Measurements from ENCODE around the gene CYREN.

Gene CYREN

DNA sequence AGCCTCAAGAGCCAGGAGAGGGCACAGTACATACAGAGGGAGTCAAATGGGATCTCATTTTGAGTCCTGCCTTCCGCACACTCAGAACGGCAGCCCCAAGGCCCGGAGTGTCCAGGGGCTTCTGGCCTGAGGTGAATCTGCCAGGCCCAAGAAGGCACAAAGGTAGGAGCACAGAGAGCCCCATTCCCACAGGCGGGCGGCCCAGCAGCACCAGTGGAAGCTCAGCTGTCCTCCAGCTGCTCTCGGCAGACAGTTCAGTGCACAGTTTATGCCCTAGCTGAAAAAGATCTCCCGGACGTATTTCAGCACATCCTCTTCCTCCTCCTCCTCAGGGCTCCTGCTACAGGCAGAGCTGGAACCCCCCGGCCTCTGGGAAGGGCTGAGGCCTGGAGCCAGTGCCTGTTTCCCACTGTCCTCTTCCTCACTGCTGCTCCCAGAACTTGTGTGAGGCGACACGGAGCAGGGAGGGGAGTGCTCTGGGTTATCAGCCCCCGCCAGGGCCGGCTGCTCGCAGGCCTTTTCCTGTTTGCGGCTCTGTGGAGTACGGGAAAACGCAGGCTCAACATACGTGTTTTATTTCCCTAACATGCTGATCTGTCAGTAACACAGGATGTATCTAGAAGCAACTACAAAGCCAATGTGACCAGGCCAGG is 4.0 kb downstream of the CYREN start:
- peaks cover 22% of the 10 kb centered on the region for H3K4me1 ChIP-seq (ENCODE audit: insufficient read depth, low read length, poor library complexity, severe bottlenecking)
- H3K4me2 ChIP-seq (ENCODE audit: low read depth, low read length, poor library complexity, severe bottlenecking) = peak overlapping the region; percentile 62
- TF ChIP-seq, protein P1, sequence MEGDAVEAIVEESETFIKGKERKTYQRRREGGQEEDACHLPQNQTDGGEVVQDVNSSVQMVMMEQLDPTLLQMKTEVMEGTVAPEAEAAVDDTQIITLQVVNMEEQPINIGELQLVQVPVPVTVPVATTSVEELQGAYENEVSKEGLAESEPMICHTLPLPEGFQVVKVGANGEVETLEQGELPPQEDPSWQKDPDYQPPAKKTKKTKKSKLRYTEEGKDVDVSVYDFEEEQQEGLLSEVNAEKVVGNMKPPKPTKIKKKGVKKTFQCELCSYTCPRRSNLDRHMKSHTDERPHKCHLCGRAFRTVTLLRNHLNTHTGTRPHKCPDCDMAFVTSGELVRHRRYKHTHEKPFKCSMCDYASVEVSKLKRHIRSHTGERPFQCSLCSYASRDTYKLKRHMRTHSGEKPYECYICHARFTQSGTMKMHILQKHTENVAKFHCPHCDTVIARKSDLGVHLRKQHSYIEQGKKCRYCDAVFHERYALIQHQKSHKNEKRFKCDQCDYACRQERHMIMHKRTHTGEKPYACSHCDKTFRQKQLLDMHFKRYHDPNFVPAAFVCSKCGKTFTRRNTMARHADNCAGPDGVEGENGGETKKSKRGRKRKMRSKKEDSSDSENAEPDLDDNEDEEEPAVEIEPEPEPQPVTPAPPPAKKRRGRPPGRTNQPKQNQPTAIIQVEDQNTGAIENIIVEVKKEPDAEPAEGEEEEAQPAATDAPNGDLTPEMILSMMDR (conservative IDR thresholded peaks at IDR 0.05; ENCODE audit: low read length) = no peak
- no peak for TF ChIP-seq EZH2phosphoT487 (IDR thresholded peaks at IDR 0.05; ENCODE audit: borderline replicate concordance)
- H4K20me1 ChIP-seq (ENCODE audit: insufficient read depth, low read length, poor library complexity, severe bottlenecking) = peaks cover 40% of the 10 kb centered on the region
- H3K36me3 ChIP-seq (ENCODE audit: insufficient read depth, low read length) = peaks cover 22% of the 10 kb centered on the region; the same call in 1 of the 2 replicates
- H2AFZ ChIP-seq (ENCODE audit: low read length) = no peak overlapping the region
- H3K9me2 ChIP-seq (replicated peaks; ENCODE audit: low read depth, low read length) = no peaks in the 10 kb centered on the region
- no peak overlapping the region for H3K4me3 ChIP-seq (ENCODE audit: low read length, poor library complexity, severe bottlenecking)
- peaks cover 35% of the 10 kb centered on the region for H3K79me2 ChIP-seq (ENCODE audit: insufficient read depth, low read length)
- H3K9ac ChIP-seq (ENCODE audit: low read depth, low read length, poor library complexity, severe bottlenecking) = no peak overlapping the region
- H3K9me3 ChIP-seq (ENCODE audit: insufficient read depth, low read depth, low read length) = peaks cover 4% of the 10 kb centered on the region; the same call in 1 of the 2 replicates
- H3F3A ChIP-seq (ENCODE audit: low read depth) = no peaks in the 10 kb centered on the region
- no peaks in the 10 kb centered on the region for H3K27me3 ChIP-seq (ENCODE audit: insufficient read depth, low read length, poor library complexity, severe bottlenecking)

DNA sequence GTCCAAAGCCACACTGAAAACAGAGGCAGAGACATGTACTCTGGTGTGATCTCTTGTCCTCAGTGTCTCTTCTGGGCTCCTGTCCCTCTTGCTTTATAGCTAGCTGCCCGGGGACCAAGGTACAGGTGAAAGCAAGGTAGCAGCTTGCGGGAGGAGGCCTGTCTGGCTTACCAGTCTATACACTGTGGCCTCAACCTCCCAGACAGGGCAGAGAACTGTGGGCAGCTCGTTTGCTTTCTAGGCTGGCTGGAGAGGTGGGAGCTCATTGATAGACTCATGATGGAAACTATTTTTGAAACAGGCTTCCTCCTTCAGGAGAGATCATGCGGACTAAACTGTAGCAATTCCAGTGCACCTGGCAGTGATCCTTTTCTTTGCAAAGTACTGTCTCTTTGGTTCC is 4.6 kb downstream of the CYREN start:
- Histone ChIP-seq H3K36me3 (ENCODE audit: insufficient read depth, low read length) (peaks cover 22% of the 10 kb centered on the region; the same call in 1 of the 2 replicates), H3K4me2 (ENCODE audit: low read depth, low read length, poor library complexity, severe bottlenecking) (no peak overlapping the region), H4K20me1 (ENCODE audit: insufficient read depth, low read length, poor library complexity, severe bottlenecking) (peaks cover 40% of the 10 kb centered on the region), H3K4me1 (ENCODE audit: insufficient read depth, low read length, poor library complexity, severe bottlenecking) (peaks cover 22% of the 10 kb centered on the region), H3K9me2 (replicated peaks; ENCODE audit: low read depth, low read length) (no peaks in the 10 kb centered on the region), H3F3A (ENCODE audit: low read depth) (no peaks in the 10 kb centered on the region), H3K4me3 (ENCODE audit: low read length, poor library complexity, severe bottlenecking) (no peak overlapping the region), H3K79me2 (ENCODE audit: insufficient read depth, low read length) (peaks cover 35% of the 10 kb centered on the region), H3K27me3 (ENCODE audit: insufficient read depth, low read length, poor library complexity, severe bottlenecking) (no peaks in the 10 kb centered on the region), H2AFZ (ENCODE audit: low read length) (no peak overlapping the region), H3K9ac (ENCODE audit: low read depth, low read length, poor library complexity, severe bottlenecking) (no peak overlapping the region), H3K9me3 (ENCODE audit: insufficient read depth, low read depth, low read length) (peaks cover 4% of the 10 kb centered on the region; the same call in 1 of the 2 replicates)
- TF ChIP-seq, protein P1 (conservative IDR thresholded peaks at IDR 0.05; ENCODE audit: low read length) = no peak
- no peak for TF ChIP-seq EZH2phosphoT487 (IDR thresholded peaks at IDR 0.05; ENCODE audit: borderline replicate concordance)

DNA sequence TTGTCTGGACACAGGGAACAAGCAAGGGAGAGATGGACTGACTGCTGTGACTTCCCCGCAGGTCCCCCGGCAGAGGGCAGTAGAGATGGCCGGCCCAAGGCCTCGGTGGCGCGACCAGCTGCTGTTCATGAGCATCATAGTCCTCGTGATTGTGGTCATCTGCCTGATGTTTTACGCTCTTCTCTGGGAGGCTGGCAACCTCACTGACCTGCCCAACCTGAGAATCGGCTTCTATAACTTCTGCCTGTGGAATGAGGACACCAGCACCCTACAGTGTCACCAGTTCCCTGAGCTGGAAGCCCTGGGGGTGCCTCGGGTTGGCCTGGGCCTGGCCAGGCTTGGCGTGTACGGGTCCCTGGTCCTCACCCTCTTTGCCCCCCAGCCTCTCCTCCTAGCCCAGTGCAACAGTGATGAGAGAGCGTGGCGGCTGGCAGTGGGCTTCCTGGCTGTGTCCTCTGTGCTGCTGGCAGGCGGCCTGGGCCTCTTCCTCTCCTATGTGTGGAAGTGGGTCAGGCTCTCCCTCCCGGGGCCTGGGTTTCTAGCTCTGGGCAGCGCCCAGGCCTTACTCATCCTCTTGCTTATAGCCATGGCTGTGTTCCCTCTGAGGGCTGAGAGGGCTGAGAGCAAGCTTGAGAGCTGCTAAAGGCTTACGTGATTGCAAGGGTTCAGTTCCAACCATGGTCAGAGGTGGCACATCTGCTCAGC is 6.0 kb downstream of the CYREN start:
- peaks cover 26% of the 10 kb centered on the region for H3K79me2 ChIP-seq (ENCODE audit: insufficient read depth, low read length)
- peaks cover 40% of the 10 kb centered on the region for H4K20me1 ChIP-seq (ENCODE audit: insufficient read depth, low read length, poor library complexity, severe bottlenecking)
- H3K27me3 ChIP-seq (ENCODE audit: insufficient read depth, low read length, poor library complexity, severe bottlenecking) = no peaks in the 10 kb centered on the region
- H3K9me3 ChIP-seq (ENCODE audit: insufficient read depth, low read depth, low read length) = peaks cover 4% of the 10 kb centered on the region; the same call in 1 of the 2 replicates
- H3K4me1 ChIP-seq (ENCODE audit: insufficient read depth, low read length, poor library complexity, severe bottlenecking) = peaks cover 32% of the 10 kb centered on the region
- no peaks in the 10 kb centered on the region for H3K9me2 ChIP-seq (replicated peaks; ENCODE audit: low read depth, low read length)
- no peak overlapping the region for H3K9ac ChIP-seq (ENCODE audit: low read depth, low read length, poor library complexity, severe bottlenecking)
- H3K4me3 ChIP-seq (ENCODE audit: low read length, poor library complexity, severe bottlenecking) = no peak overlapping the region
- H2AFZ ChIP-seq (ENCODE audit: low read length) = no peak overlapping the region
- peaks cover 22% of the 10 kb centered on the region; the same call in 1 of the 2 replicates for H3K36me3 ChIP-seq (ENCODE audit: insufficient read depth, low read length)
- TF ChIP-seq, protein P1 (conservative IDR thresholded peaks at IDR 0.05; ENCODE audit: low read length) = no peak
- no peak for TF ChIP-seq EZH2phosphoT487 (IDR thresholded peaks at IDR 0.05; ENCODE audit: borderline replicate concordance)
- H3K4me2 ChIP-seq (ENCODE audit: low read depth, low read length, poor library complexity, severe bottlenecking) = no peak overlapping the region
- H3F3A ChIP-seq (ENCODE audit: low read depth) = no peaks in the 10 kb centered on the region
